Neutrophil (primary cell): ENCODE data around the gene NEDD4L.
"Not testable (repeated sequence)": the region's sequence is repeated elsewhere in the genome, so short reads cannot be mapped to it uniquely, and the experiment has no call there.

Experiments used
- H3K27ac ChIP-seq: fragments of 200-600 bp; sonication (generic); 2 replicates; pipeline ENCODE4 v1.5.1; 2016; ENCODE audit warnings: mild to moderate bottlenecking, moderate library complexity
- H3K27me3 ChIP-seq: fragments of 200-600 bp; sonication (generic); 2 replicates; pipeline ENCODE4 v1.6.0; 2016; ENCODE audit warnings: mild to moderate bottlenecking
- H3K36me3 ChIP-seq: fragments of 200-600 bp; sonication (generic); 2 replicates; pipeline ENCODE4 v1.5.1; 2017
- H3K4me1 ChIP-seq, 2 experiments: fragments of 200-600 bp in 1 of 2; sonication (generic) in 1 of 2; 1 replicate in 1 of 2; 2 replicates in 1 of 2; pipeline versions ENCODE4 v1.5.1 to v1.6.1; 2013 to 2016; ENCODE audit warnings: low read depth in 1 of 2, low read length in 1 of 2, mild to moderate bottlenecking in 1 of 2, moderate library complexity in 1 of 2; ENCODE audit not compliant: control insufficient read depth in 1 of 2, insufficient read depth in 1 of 2
- H3K4me3 ChIP-seq, 2 experiments: fragments of 200-600 bp in 1 of 2; sonication (generic) in 1 of 2; 1 replicate in 1 of 2; 2 replicates in 1 of 2; pipeline ENCODE4 v1.5.1; 2013 to 2016; ENCODE audit warnings: low read depth in 1 of 2, low read length in 1 of 2, mild to moderate bottlenecking in 1 of 2, moderate library complexity in 1 of 2
- H3K9me3 ChIP-seq: fragments of 200-600 bp; sonication (generic); 2 replicates; pipeline ENCODE4 v1.5.1; 2016
- TF ChIP-seq, protein P1 (sequence below): fragments of 200-600 bp; sonication (generic); IDR thresholded peaks from 2 replicates; pipeline ENCODE4 v1.5.1; 2016; ENCODE audit warnings: antibody characterized with exemption

The NEDD4L gene

DNA sequence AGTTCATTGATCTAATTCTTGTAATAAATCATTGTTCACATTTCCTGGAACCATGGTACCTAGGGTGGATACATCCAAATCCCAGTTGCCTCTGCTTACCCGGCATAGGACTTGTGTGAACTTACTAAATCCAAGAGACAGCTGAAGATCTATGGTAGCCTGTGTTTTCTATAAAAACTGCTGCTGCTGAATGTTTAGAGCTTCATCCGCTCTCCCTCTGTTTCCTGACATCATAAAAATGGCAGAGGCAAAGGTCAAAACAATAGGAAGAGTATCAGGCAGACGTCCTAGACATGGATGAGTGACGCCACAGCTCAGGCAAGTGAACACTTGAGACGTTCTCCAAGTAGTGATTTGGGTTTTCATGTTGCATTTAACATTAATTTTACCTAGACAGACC lies 326.6 kb downstream of the NEDD4L start:
- Histone ChIP-seq H3K27ac (no peak overlapping the region), H3K36me3 (no peaks in the 10 kb centered on the region), H3K4me3 (no peak overlapping the region), H3K4me1 (no peaks in the 10 kb centered on the region), H3K9me3 (no peaks in the 10 kb centered on the region), H3K27me3 (no peaks in the 10 kb centered on the region)
- TF ChIP-seq, protein P1, sequence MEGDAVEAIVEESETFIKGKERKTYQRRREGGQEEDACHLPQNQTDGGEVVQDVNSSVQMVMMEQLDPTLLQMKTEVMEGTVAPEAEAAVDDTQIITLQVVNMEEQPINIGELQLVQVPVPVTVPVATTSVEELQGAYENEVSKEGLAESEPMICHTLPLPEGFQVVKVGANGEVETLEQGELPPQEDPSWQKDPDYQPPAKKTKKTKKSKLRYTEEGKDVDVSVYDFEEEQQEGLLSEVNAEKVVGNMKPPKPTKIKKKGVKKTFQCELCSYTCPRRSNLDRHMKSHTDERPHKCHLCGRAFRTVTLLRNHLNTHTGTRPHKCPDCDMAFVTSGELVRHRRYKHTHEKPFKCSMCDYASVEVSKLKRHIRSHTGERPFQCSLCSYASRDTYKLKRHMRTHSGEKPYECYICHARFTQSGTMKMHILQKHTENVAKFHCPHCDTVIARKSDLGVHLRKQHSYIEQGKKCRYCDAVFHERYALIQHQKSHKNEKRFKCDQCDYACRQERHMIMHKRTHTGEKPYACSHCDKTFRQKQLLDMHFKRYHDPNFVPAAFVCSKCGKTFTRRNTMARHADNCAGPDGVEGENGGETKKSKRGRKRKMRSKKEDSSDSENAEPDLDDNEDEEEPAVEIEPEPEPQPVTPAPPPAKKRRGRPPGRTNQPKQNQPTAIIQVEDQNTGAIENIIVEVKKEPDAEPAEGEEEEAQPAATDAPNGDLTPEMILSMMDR: no peak

DNA sequence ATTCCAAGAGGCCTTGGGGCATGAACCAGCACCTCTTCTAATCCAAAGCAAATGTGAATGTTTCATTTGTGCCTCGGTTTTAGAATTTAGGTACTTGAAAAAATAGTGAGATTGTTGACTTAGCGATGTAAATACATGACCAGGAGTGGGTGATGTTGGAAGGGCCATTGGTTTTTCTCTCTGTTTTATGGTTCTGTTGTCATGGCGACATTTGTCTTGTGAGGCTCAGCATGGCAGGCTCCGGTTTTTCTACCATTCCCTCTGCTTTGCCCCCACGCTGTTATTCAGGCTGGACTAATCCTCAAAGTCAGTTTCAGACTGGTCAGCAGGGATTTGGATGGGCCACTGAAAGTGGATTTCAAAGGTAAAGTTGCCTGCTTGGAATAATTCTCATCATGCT lies 329.5 kb downstream of the NEDD4L start:
- no peaks in the 10 kb centered on the region for H3K4me1 ChIP-seq
- H3K27ac ChIP-seq: no peak overlapping the region
- H3K9me3 ChIP-seq: no peaks in the 10 kb centered on the region
- no peaks in the 10 kb centered on the region for H3K36me3 ChIP-seq
- no peaks in the 10 kb centered on the region for H3K27me3 ChIP-seq
- no peak overlapping the region for H3K4me3 ChIP-seq
- TF ChIP-seq, protein P1: no peak

DNA sequence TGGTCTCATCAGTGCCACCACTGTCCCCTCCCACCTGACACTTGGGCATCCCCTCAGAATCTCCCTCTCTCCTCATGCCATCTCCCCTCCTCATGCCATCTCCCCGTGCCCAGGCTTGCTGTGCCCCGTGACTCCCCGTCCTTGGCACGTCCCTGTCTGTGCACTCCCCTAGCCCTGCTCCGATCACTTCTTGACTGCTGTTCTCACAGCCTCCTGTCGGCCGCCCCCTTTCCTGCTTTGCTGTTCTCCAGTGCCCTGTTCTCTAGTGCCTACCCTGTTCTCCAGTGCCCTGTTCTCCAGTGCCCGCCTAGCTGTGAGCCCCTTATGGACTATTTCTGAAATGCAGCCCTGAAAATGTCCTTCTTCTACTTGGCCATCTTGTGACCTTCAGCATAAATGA lies 331.0 kb downstream of the NEDD4L start:
- Histone ChIP-seq H3K4me3 (no peak overlapping the region), H3K27me3 (no peaks in the 10 kb centered on the region), H3K4me1 (no peaks in the 10 kb centered on the region), H3K36me3 (no peaks in the 10 kb centered on the region), H3K9me3 (no peaks in the 10 kb centered on the region), H3K27ac (no peak overlapping the region)
- TF ChIP-seq, protein P1: no peak

DNA sequence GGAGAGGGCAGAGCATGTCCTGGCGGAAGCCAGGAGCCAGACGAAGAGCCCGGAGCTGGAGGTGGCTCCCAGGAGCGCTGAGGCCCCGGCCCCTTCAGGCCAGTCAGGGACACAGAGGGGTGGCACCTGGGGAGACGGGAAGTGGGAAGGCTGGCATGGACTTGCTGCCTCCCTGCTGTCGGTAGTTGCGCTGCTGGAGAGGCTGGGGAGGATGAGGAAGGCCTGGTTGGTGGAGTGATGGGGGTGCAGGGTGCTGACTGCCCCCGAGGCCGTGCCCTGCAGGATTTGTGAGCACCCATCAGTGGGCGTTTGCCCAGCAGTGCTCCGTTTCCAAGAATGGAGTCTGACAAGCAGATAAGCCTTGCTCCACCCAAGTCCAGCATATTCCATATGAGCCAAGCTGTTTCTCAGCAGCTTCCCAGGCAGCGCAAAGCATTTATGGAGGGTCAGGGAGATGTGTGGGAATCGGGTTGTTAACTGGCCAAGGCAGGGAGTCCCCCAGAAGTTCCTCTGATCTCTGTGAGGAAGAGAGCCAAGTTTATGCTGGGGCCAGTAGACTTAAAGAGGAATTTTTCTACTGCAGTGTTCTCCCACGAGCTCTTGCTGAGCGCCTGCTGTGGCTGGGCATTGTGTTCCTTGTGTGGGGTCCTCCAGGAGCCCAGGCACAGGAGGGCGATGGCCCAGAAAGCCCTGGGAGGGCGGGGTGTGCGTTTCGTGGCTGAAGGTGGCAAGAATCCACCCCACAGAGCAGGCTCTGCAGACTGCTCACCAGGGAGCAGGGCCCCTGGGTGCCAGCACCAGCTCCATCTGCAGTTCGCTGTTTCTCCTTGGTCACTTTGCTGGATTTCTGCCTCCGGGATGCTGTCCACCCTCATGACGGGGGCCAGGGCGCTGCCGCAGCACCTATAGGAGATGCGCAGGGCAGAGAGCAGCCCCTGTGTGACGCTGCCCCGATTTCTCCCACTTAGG lies 334.7 kb downstream of the NEDD4L start:
- H3K4me1 ChIP-seq: no peaks in the 10 kb centered on the region
- H3K27me3 ChIP-seq: no peaks in the 10 kb centered on the region
- H3K27ac ChIP-seq: no peak overlapping the region
- no peaks in the 10 kb centered on the region for H3K9me3 ChIP-seq
- no peaks in the 10 kb centered on the region for H3K36me3 ChIP-seq
- TF ChIP-seq, protein P1: no peak
- H3K4me3 ChIP-seq: no peak overlapping the region

DNA sequence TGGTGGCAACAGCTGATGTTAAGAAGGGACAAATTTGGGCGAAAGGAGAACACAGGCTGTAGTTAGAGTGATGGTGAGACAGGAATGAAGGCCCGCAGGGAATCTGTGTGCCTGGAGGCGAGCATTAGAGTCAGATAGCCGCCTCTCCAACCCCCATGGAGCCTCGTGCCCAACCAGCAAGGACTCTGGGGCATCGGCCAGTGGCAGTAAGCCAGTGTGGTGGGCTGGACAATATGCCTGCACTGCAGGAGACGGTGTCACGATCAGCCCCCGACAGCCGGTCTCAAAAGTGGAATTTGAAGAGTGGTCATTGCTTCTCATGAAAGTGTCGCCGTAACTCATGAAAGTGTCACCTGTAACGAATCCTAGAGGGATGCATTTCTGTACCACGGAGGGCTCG lies 335.4 kb downstream of the NEDD4L start:
- no peak overlapping the region for H3K27ac ChIP-seq
- H3K4me1 ChIP-seq: no peaks in the 10 kb centered on the region
- H3K27me3 ChIP-seq: no peaks in the 10 kb centered on the region
- H3K9me3 ChIP-seq: no peaks in the 10 kb centered on the region
- TF ChIP-seq, protein P1: no peak
- H3K4me3 ChIP-seq: no peak overlapping the region
- H3K36me3 ChIP-seq: no peaks in the 10 kb centered on the region

DNA sequence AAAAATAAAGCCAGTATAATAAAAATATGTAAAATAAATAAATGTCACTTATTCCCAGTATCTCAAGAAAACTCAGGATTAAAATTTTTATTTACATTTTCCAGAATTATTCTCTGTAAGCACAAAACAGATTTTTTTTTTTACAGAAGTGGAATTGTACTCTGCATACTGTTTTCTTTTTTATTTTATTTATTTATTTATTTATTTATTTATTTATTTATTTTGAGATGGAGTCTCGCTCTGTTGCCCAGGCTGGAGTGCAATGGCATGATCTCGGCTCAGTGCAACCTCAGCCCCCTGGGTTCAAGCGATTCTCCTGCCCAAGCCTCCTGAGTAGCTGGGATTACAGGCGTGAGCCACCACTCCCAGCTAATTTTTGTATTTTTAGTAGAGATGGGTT lies 336.1 kb downstream of the NEDD4L start:
- not testable (repeated sequence) for H3K9me3 ChIP-seq, H3K36me3 ChIP-seq, H3K4me3 ChIP-seq, H3K27me3 ChIP-seq, H3K27ac ChIP-seq, H3K4me1 ChIP-seq
